Gastroesophageal sphincter (tissue), 4 donors: ENCODE measurements around the gene MYO18A. TPM values are rescaled to one million over a fixed set of nuclear protein-coding genes. Genes with fewer than 3 reads are reported as not detected.
"Not testable (repeated sequence)": the region's sequence is repeated elsewhere in the genome, so short reads cannot be mapped to it uniquely, and the experiment has no call there.

Source experiments
- ATAC-seq: fragments of 150-250 bp; one replicate; pipeline ENCODE4 v1.9.1; 2016; ENCODE audit warnings: mild to moderate bottlenecking, moderate library complexity
- H3K27ac ChIP-seq, 4 donors: fragments of 200-600 bp; sonication (generic) in 3 of 4; 1 replicate in 3 of 4; 2 replicates in 1 of 4; pipeline ENCODE4 v1.5.1; 2016 to 2019
- H3K27me3 ChIP-seq: fragments of 200-600 bp; sonication (generic); one replicate; pipeline ENCODE4 v1.5.1; 2019
- H3K36me3 ChIP-seq, 2 donors: fragments of 200-600 bp; sonication (generic); one replicate each; pipeline ENCODE4 v1.5.1; 2019; ENCODE audit warnings: control low read depth in 1 of 2
- H3K4me1 ChIP-seq, 3 donors: fragments of 200-600 bp; sonication (generic); 1 replicate in 2 of 3; 2 replicates in 1 of 3; pipeline ENCODE4 v1.5.1; 2016 to 2019; ENCODE audit warnings: control low read depth in 2 of 3
- H3K4me3 ChIP-seq, 2 donors: fragments of 200-600 bp; sonication (generic); one replicate each; pipeline ENCODE4 v1.5.1; 2019; ENCODE audit warnings: mild to moderate bottlenecking in 1 of 2, moderate library complexity in 1 of 2
- H3K9me3 ChIP-seq, 3 donors: fragments of 200-600 bp; sonication (generic); one replicate each; pipeline ENCODE4 v1.5.1; 2017 to 2019; ENCODE audit warnings: control low read depth in 2 of 3
- EP300 ChIP-seq: sonication (generic); formaldehyde crosslinking; IDR thresholded peaks from one replicate; pipeline ENCODE4 v1.6.1; 2017; ENCODE audit warnings: antibody characterized with exemption, mild to moderate bottlenecking
- POLR2A ChIP-seq, 2 donors: fragments of 450-650 bp; IDR thresholded peaks; one replicate each; pipeline ENCODE4 v1.6.1; 2017; ENCODE audit warnings: antibody characterized with exemption in 2 of 2, mild to moderate bottlenecking in 2 of 2, moderate library complexity in 1 of 2
- POLR2AphosphoS5 ChIP-seq: sonication (generic); formaldehyde crosslinking; IDR thresholded peaks from one replicate; pipeline ENCODE4 v1.6.1; 2017; ENCODE audit warnings: antibody characterized with exemption
- WGBS, 2 donors: methylation state at CpG; one replicate each; pipeline ENCODE4 v1.1.5; 2018; ENCODE audit warnings: low coverage in 1 of 2; 5-methylcytosine and 5-hydroxymethylcytosine counted together
- total RNA-seq, 4 donors: library from RNA; depleted of rRNA; stranded (reverse); fragments of >200 nt; gene quantifications; one replicate each; pipeline ENCODE4 v1.1.0, GENCODE V29; 2016
- TF ChIP-seq, protein P1 (sequence below), 4 experiments: fragments of 200-600 bp in 2 of 4; fragments of 450-650 bp in 2 of 4; sonication (generic) in 1 of 4; IDR thresholded peaks; one replicate each; pipeline ENCODE4 v1.5.1; 2017 to 2019; ENCODE audit warnings: antibody characterized with exemption in 4 of 4, mild to moderate bottlenecking in 2 of 4, moderate library complexity in 2 of 4

MYO18A gene
- total RNA-seq, 4 donors from 2014 or later = 45.5 to 70.5 (median 56.5) TPM

DNA sequence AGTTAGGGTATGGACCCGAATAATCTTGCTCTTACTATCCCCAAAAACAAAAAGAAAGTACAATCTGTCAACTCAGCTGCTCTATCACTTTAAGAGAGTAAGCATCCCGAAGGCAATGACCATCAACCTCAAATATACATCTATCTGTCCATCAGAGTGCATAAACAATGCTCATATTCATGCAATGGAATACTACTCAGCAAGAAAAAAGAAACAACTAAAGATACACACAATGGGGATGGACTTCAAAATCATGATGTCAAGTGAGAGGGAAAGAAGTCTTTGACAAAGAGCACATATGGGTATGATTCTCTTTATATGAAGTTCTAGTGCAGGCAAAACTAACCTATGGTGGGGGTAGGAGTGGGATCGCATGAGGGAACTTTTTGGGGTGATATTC is 9.5 kb downstream of the MYO18A start:
- H3K27ac ChIP-seq = no peak overlapping the region
- peaks cover 0 to 12% of the 10 kb centered on the region in 2 donors for H3K36me3 ChIP-seq
- no peaks in the 10 kb centered on the region for H3K9me3 ChIP-seq
- H3K27me3 ChIP-seq = no peaks in the 10 kb centered on the region
- WGBS, 2 donors = 82 to 94% methylated on average over 3 of the region's 3 CpGs
- peaks cover 0 to 15% (median 0%) of the 10 kb centered on the region in 3 donors for H3K4me1 ChIP-seq
- no peak for ATAC-seq
- TF ChIP-seq, protein P1, sequence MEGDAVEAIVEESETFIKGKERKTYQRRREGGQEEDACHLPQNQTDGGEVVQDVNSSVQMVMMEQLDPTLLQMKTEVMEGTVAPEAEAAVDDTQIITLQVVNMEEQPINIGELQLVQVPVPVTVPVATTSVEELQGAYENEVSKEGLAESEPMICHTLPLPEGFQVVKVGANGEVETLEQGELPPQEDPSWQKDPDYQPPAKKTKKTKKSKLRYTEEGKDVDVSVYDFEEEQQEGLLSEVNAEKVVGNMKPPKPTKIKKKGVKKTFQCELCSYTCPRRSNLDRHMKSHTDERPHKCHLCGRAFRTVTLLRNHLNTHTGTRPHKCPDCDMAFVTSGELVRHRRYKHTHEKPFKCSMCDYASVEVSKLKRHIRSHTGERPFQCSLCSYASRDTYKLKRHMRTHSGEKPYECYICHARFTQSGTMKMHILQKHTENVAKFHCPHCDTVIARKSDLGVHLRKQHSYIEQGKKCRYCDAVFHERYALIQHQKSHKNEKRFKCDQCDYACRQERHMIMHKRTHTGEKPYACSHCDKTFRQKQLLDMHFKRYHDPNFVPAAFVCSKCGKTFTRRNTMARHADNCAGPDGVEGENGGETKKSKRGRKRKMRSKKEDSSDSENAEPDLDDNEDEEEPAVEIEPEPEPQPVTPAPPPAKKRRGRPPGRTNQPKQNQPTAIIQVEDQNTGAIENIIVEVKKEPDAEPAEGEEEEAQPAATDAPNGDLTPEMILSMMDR (IDR thresholded peaks at IDR 0.05) = no peak
- no peak for TF ChIP-seq POLR2AphosphoS5
- no peak overlapping the region for H3K4me3 ChIP-seq

DNA sequence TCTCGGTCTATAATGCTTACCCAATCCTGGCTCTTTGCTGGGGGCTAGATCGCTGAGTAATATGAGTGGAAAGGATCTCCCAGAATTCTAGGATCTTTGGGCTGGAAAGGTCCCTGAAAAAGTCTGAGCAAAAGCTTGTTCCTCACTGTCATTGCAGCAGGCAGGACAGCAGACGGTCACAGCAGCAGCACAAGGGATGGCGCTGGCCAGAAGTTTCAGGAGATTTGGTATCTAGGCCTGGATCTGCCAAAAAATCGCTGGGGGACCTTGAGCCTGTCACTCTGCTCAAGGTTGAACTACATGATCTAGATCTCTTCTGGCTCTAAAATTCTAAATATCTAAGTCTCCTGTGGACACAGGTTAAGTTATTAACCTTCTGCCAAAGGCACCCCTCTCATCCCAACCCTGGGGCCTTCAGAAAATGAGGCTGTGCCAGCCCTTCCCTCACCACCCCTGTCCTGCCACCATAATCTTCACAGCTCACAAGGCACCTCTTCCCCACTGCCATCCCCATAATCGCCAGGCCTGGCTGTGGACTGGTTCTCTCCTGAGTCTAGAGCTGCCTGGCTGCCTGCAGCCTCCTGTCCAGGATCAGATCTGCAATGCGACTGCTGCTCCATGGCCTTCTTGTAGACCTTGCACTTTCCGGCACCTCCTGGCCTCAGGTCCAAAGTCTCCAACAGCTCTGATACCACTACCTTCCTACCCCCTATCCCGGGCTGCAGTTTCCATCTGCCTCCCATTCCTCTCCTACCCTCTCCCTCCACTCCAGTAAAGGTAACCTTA is 10.2 kb downstream of the MYO18A start:
- no peak overlapping the region for H3K27ac ChIP-seq
- no peak for ATAC-seq
- peaks cover 0 to 19% of the 10 kb centered on the region in 2 donors for H3K36me3 ChIP-seq
- 92 to 100% methylated on average over 4 to 9 of the region's 9 CpGs for WGBS, 2 donors
- no peaks in the 10 kb centered on the region for H3K9me3 ChIP-seq
- no peaks in the 10 kb centered on the region for H3K27me3 ChIP-seq
- H3K4me1 ChIP-seq = peaks cover 0 to 12% (median 0%) of the 10 kb centered on the region in 3 donors
- no peak overlapping the region for H3K4me3 ChIP-seq
- TF ChIP-seq POLR2AphosphoS5 = no peak
- no peak for TF ChIP-seq EP300
- TF ChIP-seq POLR2A (IDR thresholded peaks at IDR 0.05) = no peak
- TF ChIP-seq, protein P1 (IDR thresholded peaks at IDR 0.05) = no peak

DNA sequence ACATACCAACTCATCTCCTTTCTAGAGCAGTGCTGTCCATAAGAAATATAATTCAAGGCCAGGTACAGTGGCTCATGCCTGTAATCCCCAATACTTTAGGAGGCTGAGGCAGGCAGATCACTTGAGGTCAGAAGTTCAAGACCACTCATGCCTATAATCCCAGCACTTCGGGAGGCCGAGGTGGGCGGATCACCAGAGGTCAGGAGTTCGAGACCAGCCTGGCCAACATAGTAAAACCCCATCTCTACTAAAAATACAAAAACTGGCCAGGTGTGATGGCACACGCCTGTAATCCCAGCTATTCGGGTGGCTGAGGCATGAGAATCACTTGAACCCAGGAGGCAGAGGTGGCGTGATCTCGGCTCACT is 11.5 kb downstream of the MYO18A start:
- H3K4me1 ChIP-seq = peaks cover 0 to 24% (median 0%) of the 10 kb centered on the region in 3 donors
- H3K27ac ChIP-seq, ATAC-seq, H3K4me3 ChIP-seq, H3K27me3 ChIP-seq, H3K9me3 ChIP-seq: not testable (repeated sequence)
- H3K36me3 ChIP-seq = peaks cover 0 to 21% of the 10 kb centered on the region in 2 donors
- WGBS, 2 donors = 81% methylated on average over 4 of the region's 8 CpGs; no CpG with 5 or more reads in 1 of the 2 donors

DNA sequence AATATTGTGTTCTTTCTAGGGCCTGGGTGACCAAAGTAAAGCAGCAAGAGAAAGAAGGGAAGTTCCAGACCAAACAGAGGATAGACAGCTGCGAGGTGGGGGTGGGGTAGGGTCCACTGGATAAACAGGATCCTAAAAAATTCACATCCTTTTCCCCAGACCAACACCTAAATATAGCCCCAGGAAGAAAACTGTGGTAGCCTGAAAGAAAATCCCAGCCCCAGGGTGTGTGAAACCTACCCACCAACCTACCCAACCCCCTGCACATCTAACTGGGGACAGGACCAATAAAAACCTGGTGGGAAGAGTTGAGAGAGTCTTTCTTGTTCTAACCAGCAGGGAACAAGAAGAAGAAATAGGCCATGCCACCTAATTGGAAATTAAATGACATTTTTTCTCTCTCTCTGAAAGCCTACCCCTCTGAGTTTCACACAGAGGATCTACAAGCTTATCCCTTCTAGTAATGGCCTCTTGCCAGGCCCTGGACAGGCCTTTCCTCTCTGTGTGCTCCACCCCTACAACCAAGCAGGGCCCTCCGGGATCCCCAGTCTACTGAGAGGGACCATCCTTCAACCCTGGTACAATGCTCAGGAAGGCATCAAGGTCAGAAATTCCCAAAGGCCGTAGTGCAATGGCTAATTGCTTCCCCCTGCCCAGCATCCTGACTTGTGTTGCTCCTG is 12.0 kb downstream of the MYO18A start:
- TF ChIP-seq, protein P1 (IDR thresholded peaks at IDR 0.05) = no peak
- TF ChIP-seq EP300 = no peak
- TF ChIP-seq POLR2A (IDR thresholded peaks at IDR 0.05) = no peak
- no peak for TF ChIP-seq POLR2AphosphoS5
- Histone ChIP-seq H3K4me1 (peaks cover 0 to 29% (median 0%) of the 10 kb centered on the region in 3 donors), H3K4me3 (no peak overlapping the region), H3K36me3 (peaks cover 0 to 21% of the 10 kb centered on the region in 2 donors), H3K9me3 (no peaks in the 10 kb centered on the region), H3K27ac (no peak overlapping the region), H3K27me3 (no peaks in the 10 kb centered on the region)
- ATAC-seq = no peak
- WGBS, 2 donors = 40 to 57% methylated on average over 1 to 2 of the region's 3 CpGs

DNA sequence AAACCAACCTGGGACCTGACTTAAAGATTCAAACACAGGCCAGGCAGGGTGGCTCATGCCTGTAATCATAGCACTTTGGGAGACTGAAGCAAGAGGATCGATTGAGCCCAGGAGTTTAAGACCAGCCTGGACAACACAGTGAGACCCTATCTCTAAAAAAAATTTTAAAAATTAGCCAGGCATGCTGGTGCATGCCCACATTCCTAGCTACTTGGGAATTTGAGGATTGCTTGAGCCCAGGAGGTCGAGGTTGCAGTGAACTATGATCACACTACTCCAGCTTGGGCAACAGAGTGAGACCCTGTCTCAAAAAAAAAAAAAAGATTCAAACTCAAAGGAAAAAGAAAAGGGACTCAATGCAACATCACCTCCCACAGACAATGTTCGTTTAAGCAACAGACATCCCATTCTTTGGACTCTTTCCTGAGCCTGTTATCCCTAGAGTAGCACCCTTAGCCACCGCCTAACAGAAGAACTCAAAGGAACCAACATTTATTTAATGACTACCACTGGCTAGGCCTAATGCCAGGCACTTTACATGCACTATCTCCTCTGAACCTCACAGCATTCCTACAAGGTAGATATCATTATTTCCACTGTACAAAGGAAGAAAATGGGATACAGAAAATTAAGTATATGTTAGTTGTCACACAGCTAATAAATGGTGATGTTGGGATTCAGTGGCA is 12.7 kb downstream of the MYO18A start:
- ATAC-seq = no peak
- 72 to 74% methylated on average over 3 to 4 of the region's 4 CpGs for WGBS, 2 donors
- TF ChIP-seq POLR2AphosphoS5 = no peak
- TF ChIP-seq POLR2A (IDR thresholded peaks at IDR 0.05) = no peak
- TF ChIP-seq, protein P1 (IDR thresholded peaks at IDR 0.05) = no peak
- no peak for TF ChIP-seq EP300
- H3K9me3 ChIP-seq = no peaks in the 10 kb centered on the region
- H3K27me3 ChIP-seq = no peaks in the 10 kb centered on the region
- peaks cover 0 to 35% (median 0%) of the 10 kb centered on the region in 3 donors for H3K4me1 ChIP-seq
- no peak overlapping the region for H3K4me3 ChIP-seq
- H3K36me3 ChIP-seq = peaks cover 0 to 21% of the 10 kb centered on the region in 2 donors
- H3K27ac ChIP-seq = no peak overlapping the region
